ENCODE measurements around the gene TRMT10B. TPM values are rescaled to one million over a fixed set of nuclear protein-coding genes. Genes with fewer than 3 reads are reported as not detected.

The TRMT10B gene
- total and polyA plus RNA-seq, 10 of the 15 experiments (the other 5 are each of a cell fraction or from before 2014, with no cell fraction given) = 3.7 to 11.7 (median 6.8) TPM

- CTCF ChIA-PET = no interaction called here
- Histone ChIP-seq H2AFZ (ENCODE audit: control insufficient read depth, low read depth, low read length) (no peak overlapping the region), H3K9ac (ENCODE audit: control insufficient read depth, insufficient read depth, low read length) (no peak overlapping the region), H3K79me2 (ENCODE audit: control insufficient read depth, insufficient read depth, low read length) (no peaks in the 10 kb centered on the region), H3K36me3 (ENCODE audit: control insufficient read depth in 2 of 2, insufficient read depth in 2 of 2, low read length in 1 of 2) (no peaks in the 10 kb centered on the region), H3K4me1 (ENCODE audit: control insufficient read depth, insufficient read depth, low read length) (no peaks in the 10 kb centered on the region), H3K27me3 (replicated peaks in 1 of 2; ENCODE audit: control insufficient read depth in 2 of 2, insufficient read depth in 2 of 2, low read length in 1 of 2) (peaks cover 0 to 2% of the 10 kb centered on the region in 2 experiments; a peak in 2 of 4 replicates), H4K20me1 (ENCODE audit: control insufficient read depth, insufficient read depth) (no peaks in the 10 kb centered on the region), H3K27ac (ENCODE audit: control insufficient read depth, insufficient read depth) (no peak overlapping the region), H3K4me3 (no peak overlapping the region), H3K9me3 (replicated peaks; ENCODE audit: control insufficient read depth, insufficient read depth, low read length) (no peaks in the 10 kb centered on the region), H3K4me2 (ENCODE audit: control insufficient read depth, insufficient read depth) (no peak overlapping the region)
- SMC1A ChIA-PET (ENCODE audit: uncharacterized antibody, unreplicated experiment) = no interaction called here
- in situ Hi-C loops (cut with MboI) = no loop called here
- 28% methylated on average over 4 of the region's 4 CpGs for WGBS (ENCODE audit: insufficient coverage, insufficient replicate concordance, low lambda C conversion rate, missing lambda C conversion rate)
- no peak for TF ChIP-seq ZBTB40 (IDR thresholded peaks at IDR 0.05; ENCODE audit: borderline replicate concordance)
- TF ChIP-seq SMC3 (IDR thresholded peaks at IDR 0.05; ENCODE audit: borderline replicate concordance, low read length) = no peak
- TF ChIP-seq FOXM1 (IDR thresholded peaks at IDR 0.05; ENCODE audit: low read depth, low read length) = no peak
- no peak for TF ChIP-seq NR2F1 (conservative IDR thresholded peaks at IDR 0.05)
- TF ChIP-seq SUZ12 (IDR thresholded peaks at IDR 0.05; ENCODE audit: unreplicated experiment) = no peak
- TF ChIP-seq USF1 (IDR thresholded peaks at IDR 0.05; ENCODE audit: borderline replicate concordance, extremely low read length, insufficient read depth, low read depth, low read length) = no peak
- TF ChIP-seq PAX5 (IDR thresholded peaks at IDR 0.05; ENCODE audit: borderline replicate concordance, low read depth, low read length) = no peak
- TF ChIP-seq SPI1 (IDR thresholded peaks at IDR 0.05; ENCODE audit: borderline replicate concordance, insufficient read depth, low read depth, low read length) = no peak
- POLR2A ChIA-PET = no interaction called here
- no peak for ATAC-seq
- RAD21 ChIA-PET (ENCODE audit: unreplicated experiment) = no interaction called here
- BruUV-seq (replicated peaks) = no TSS peak
- intact Hi-C loops (cut with micrococcal nuclease; ENCODE audit: unreplicated experiment) = no loop called here
- no peak for DNase-seq (ENCODE audit: low read depth, low spot score)
- FAIRE-seq = no peak
Measured at GRCh38 chr9:37707748-37708147, 45.9 kb upstream of the TRMT10B start.
